Measurements from ENCODE around the gene SLC46A2. TPM values are rescaled to one million over a fixed set of nuclear protein-coding genes. Genes with fewer than 3 reads are reported as not detected.

Gene SLC46A2
- total RNA-seq, 1 donor from 2014 or later = not detected

Other genes with a start within 250 kb of the SLC46A2 start
- 20.5 TPM for gene INIP, start 172.8 kb downstream of the SLC46A2 start, total RNA-seq
- gene SNX30, start 140.1 kb downstream of the SLC46A2 start, total RNA-seq = 20.8 TPM
- gene ZNF883, start 121.3 kb upstream of the SLC46A2 start, total RNA-seq = 3.8 TPM
- gene ZFP37, start 165.8 kb upstream of the SLC46A2 start, total RNA-seq = 8.9 TPM

Data from tongue (tissue), 1 donor.